ENCODE data around the gene CRABP2. TPM values are rescaled to one million over a fixed set of nuclear protein-coding genes. Genes with fewer than 3 reads are reported as not detected.
A peak's percentile ranks its signal among the peaks of the same experiment; 100 is the strongest.

The CRABP2 gene
- total RNA-seq, 1 experiment from 2014 or later, result 209 TPM

GRCh38 chr1:156707417-156708217 is 2.2 kb upstream of the CRABP2 start:
- POLR2A ChIA-PET, result interaction anchor here (0.9 to 6.4 kb wide), 5 partner anchors 10 to 18 kb away, joined by 3 to 87 read pairs (median 5); no protein-coding TSS in a partner anchor
- ATAC-seq (no peak), DNase-seq (ENCODE audit: low read depth, low spot score) (no peak)
- CTCF ChIA-PET, result interaction anchor here (0.9 to 14.7 kb wide), 7 partner anchors 9 to 153 kb away, joined by 3 to 310 read pairs (median 9); partner anchors contain the start of genes ISG20L2, METTL25B and NTRK1
- H3K4me1 ChIP-seq (ENCODE audit: control insufficient read depth in 1 of 2, insufficient read depth in 2 of 2, low read length in 2 of 2), result peaks cover 87 to 97% of the 10 kb centered on the region in 2 experiments
- no peaks in the 10 kb centered on the region for H3K9me3 ChIP-seq (ENCODE audit: control insufficient read depth in 1 of 2, insufficient read depth in 1 of 2, low read depth in 1 of 2, low read length in 2 of 2)
- no peak overlapping the region for H2AFZ ChIP-seq (ENCODE audit: low read depth, low read length, poor library complexity, severe bottlenecking)
- H3K9me2 ChIP-seq (ENCODE audit: insufficient read depth), result no peaks in the 10 kb centered on the region
- peak overlapping the region; percentile 80 for H3K9ac ChIP-seq (ENCODE audit: low read length)
- TF ChIP-seq JUND (IDR thresholded peaks at IDR 0.05) (no peak), SIN3A (IDR thresholded peaks at IDR 0.05; ENCODE audit: low read depth) (no peak), ZFX (IDR thresholded peaks at IDR 0.05) (no peak), EZH2 (IDR thresholded peaks at IDR 0.05) (no peak), YY1 (IDR thresholded peaks at IDR 0.05; ENCODE audit: extremely low read depth, insufficient replicate concordance, low read depth, low read length) (no peak), TCF7L2 (IDR thresholded peaks at IDR 0.05; ENCODE audit: borderline replicate concordance, extremely low read depth, insufficient read depth, insufficient read length) (no peak), FOSL1 (IDR thresholded peaks at IDR 0.05; ENCODE audit: low read depth) (no peak), ZNF274 (IDR thresholded peaks at IDR 0.05; ENCODE audit: low read depth, low read length) (no peak), EZH2phosphoT487 (IDR thresholded peaks at IDR 0.05; ENCODE audit: borderline replicate concordance) (no peak), POLR2A (IDR thresholded peaks at IDR 0.05; ENCODE audit: borderline replicate concordance, extremely low read depth, insufficient read depth, insufficient read length) (no peak), SRF (IDR thresholded peaks at IDR 0.05; ENCODE audit: low read depth) (no peak), REST (IDR thresholded peaks at IDR 0.05; ENCODE audit: low read depth) (no peak)
- peaks cover 23% of the 10 kb centered on the region for H3K79me2 ChIP-seq (ENCODE audit: insufficient read depth, low read length)
- no peaks in the 10 kb centered on the region for H4K20me1 ChIP-seq (ENCODE audit: insufficient read depth)
- no peak overlapping the region for H3K4me3 ChIP-seq (replicated peaks in 1 of 2; ENCODE audit: low read depth in 1 of 2, low read length in 2 of 2)
- peak overlapping the region; percentile 85 for H3K4me2 ChIP-seq (ENCODE audit: low read length)
- H3K27ac ChIP-seq (ENCODE audit: low read depth, low read length), result peak overlapping the region; percentile 66
- intact Hi-C loops (cut with micrococcal nuclease), result no loop called here
- BruUV-seq (replicated peaks), result no TSS peak
- no peaks in the 10 kb centered on the region for H3K27me3 ChIP-seq (ENCODE audit: insufficient read depth, low read length)
- peaks cover 0 to 2% of the 10 kb centered on the region in 2 experiments; a peak in 1 of 4 replicates for H3K36me3 ChIP-seq (ENCODE audit: control insufficient read depth in 1 of 2, insufficient read depth in 2 of 2, low read length in 2 of 2)
- RAD21 ChIA-PET (ENCODE audit: low non-redundant PET in 1 of 2, low total read pairs in 2 of 2, uncharacterized antibody in 2 of 2, unreplicated experiment in 2 of 2), result interaction anchor here (0.9 to 3.5 kb wide), 5 partner anchors 16 to 19 kb away, joined by 3 to 45 read pairs (median 9); no protein-coding TSS in a partner anchor

All from HCT116 (cell line).